CD8-positive, alpha-beta memory T cell (primary cell): ENCODE results near the gene RNF186. TPM values are rescaled to one million over a fixed set of nuclear protein-coding genes. Genes with fewer than 3 reads are reported as not detected.
A peak's percentile ranks its signal among the peaks of the same experiment; 100 is the strongest.

Source experiments
- CTCF ChIA-PET: fragments of 350-600 bp; sonication (Branson Sonifier 250); formaldehyde crosslinking; loops from one replicate; lab custom pipeline; 2021; ENCODE audit warnings: antibody characterized with exemption; lab: Charles Lee
- POLR2A ChIA-PET: fragments of 350-600 bp; sonication (Branson Sonifier 250); formaldehyde crosslinking; loops from one replicate; lab custom pipeline; 2021; ENCODE audit warnings: antibody characterized with exemption; lab: Charles Lee
- DNase-seq, 5 donors: peaks; one replicate each; pipeline versions ENCODE4 v3.0.0 to v3.0.0-alpha.2; 2020 to 2022; ENCODE audit warnings: mixed read lengths in 1 of 5
- H3K27ac ChIP-seq: one replicate; pipeline ENCODE4 v1.7.0; 2013; ENCODE audit warnings: low read depth, mild to moderate bottlenecking, low read length, moderate library complexity
- H3K27me3 ChIP-seq: 2 replicates; pipeline ENCODE4 v1.7.0; 2013; ENCODE audit warnings: low read length, mild to moderate bottlenecking; ENCODE audit not compliant: insufficient read depth, poor library complexity, severe bottlenecking
- H3K36me3 ChIP-seq: 2 replicates; pipeline ENCODE4 v1.7.0; 2013; ENCODE audit warnings: mild to moderate bottlenecking, low read length, moderate library complexity; ENCODE audit not compliant: insufficient read depth
- H3K4me1 ChIP-seq: 2 replicates; pipeline ENCODE4 v1.7.0; 2013; ENCODE audit warnings: mild to moderate bottlenecking, low read length, moderate library complexity; ENCODE audit not compliant: insufficient read depth
- H3K4me3 ChIP-seq: 2 replicates; pipeline ENCODE4 v1.7.0; 2013; ENCODE audit warnings: mild to moderate bottlenecking, low read length
- H3K9me3 ChIP-seq: 2 replicates; pipeline ENCODE4 v1.7.0; 2013; ENCODE audit warnings: mild to moderate bottlenecking, low read length
- H3K27ac Mint-ChIP-seq, 8 donors: one replicate each; pipeline ENCODE4 v1.8.0; 2020 to 2021; ENCODE audit warnings: mixed read lengths in 8 of 8, mild to moderate bottlenecking in 6 of 8, inconsistent platforms in 3 of 8, moderate library complexity in 3 of 8
- H3K27me3 Mint-ChIP-seq, 2 donors: one replicate each; pipeline ENCODE4 v1.8.0; 2020 to 2021; ENCODE audit warnings: mixed read lengths in 2 of 2, mild to moderate bottlenecking in 1 of 2, moderate library complexity in 1 of 2
- H3K36me3 Mint-ChIP-seq, 3 donors: one replicate each; pipeline ENCODE4 v1.8.0; 2020 to 2021; ENCODE audit warnings: mixed read lengths in 3 of 3, inconsistent platforms in 1 of 3, mild to moderate bottlenecking in 1 of 3
- H3K4me1 Mint-ChIP-seq, 3 donors: one replicate each; pipeline ENCODE4 v1.8.0; 2020 to 2021; ENCODE audit warnings: mixed read lengths in 3 of 3, inconsistent platforms in 1 of 3, mild to moderate bottlenecking in 1 of 3
- H3K4me3 Mint-ChIP-seq, 7 donors: one replicate each; pipeline ENCODE4 v1.8.0; 2020 to 2021; ENCODE audit warnings: mixed read lengths in 7 of 7, mild to moderate bottlenecking in 6 of 7, moderate library complexity in 4 of 7, inconsistent platforms in 2 of 7
- H3K9me3 Mint-ChIP-seq, 5 donors: one replicate each; pipeline ENCODE4 v1.8.0; 2020 to 2022; ENCODE audit warnings: mixed read lengths in 5 of 5, mild to moderate bottlenecking in 3 of 5, moderate library complexity in 2 of 5, inconsistent platforms in 1 of 5
- polyA plus RNA-seq: library from polyadenylated mRNA; unstranded; fragments of 300-500 nt; fragmentation: Illumina TruSeq; gene quantifications from one replicate; pipeline ENCODE4 v1.2.3, GENCODE V29; 2021
- total RNA-seq, 2 experiments: library from RNA; stranded (reverse); gene quantifications; one replicate each; pipeline ENCODE4 v1.2.3, GENCODE V29; 2021

Gene RNF186
- total and polyA plus RNA-seq, 3 experiments from 2014 or later: not detected

DNA sequence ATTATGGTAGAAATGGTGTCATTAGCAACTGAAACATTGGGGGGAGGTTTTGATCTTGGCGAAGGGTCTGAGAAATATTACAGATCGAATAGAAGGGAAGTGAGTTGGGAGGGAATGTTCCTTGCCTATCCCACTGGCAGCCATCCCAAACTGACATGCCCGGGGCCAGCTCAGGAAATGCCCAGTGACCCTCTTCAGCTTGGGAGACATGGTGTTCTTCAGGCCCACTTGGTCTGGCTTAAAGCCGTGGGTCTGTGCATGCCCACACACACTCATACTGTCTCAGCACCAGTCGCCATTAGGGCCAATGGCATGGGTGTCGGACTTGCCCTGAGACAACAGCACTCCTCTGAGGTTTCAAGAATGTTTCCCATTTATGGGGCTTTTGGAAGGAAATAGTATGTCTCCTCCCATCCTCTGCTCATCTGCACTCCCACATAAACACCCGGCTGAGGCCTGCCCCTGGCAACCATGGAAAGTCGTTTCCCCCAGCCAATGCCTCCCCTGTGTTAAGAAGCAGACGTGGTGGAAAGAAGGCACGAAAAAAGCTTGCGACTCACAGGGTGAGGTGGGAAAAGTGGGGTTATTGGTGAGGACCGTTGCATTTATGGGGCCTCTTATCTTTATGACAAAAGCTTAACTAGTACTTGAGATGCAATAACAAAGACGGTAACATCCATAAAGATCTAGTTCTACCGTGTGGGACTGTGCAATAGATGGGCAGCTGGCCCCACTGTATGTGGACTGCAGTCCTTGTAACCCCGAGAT lies 2.0 kb downstream of the RNF186 start:
- H3K36me3 Mint-ChIP-seq: no peaks in the 10 kb centered on the region
- CTCF ChIA-PET: interaction anchor here (1.7 kb wide), 1 partner anchor 52 kb away, joined by 3 read pairs; no protein-coding TSS in a partner anchor

GRCh38 chr1:19811206-19811851 lies 3.8 kb downstream of the RNF186 start:
- Mint-ChIP-seq H3K9me3 (no peaks in the 10 kb centered on the region), H3K27me3 (peaks cover 0 to 3% of the 10 kb centered on the region in 2 donors), H3K4me3 (no peak overlapping the region), H3K4me1 (no peaks in the 10 kb centered on the region), H3K27ac (no peak overlapping the region), H3K36me3 (no peaks in the 10 kb centered on the region)
- Histone ChIP-seq H3K9me3 (no peaks in the 10 kb centered on the region), H3K4me1 (no peaks in the 10 kb centered on the region), H3K4me3 (no peak overlapping the region), H3K36me3 (no peaks in the 10 kb centered on the region), H3K27me3 (no peaks in the 10 kb centered on the region), H3K27ac (no peak overlapping the region)
- CTCF ChIA-PET: interaction anchor here (1.5 kb wide), 1 partner anchor 96 kb away, joined by 3 read pairs; no protein-coding TSS in a partner anchor
- peak in 4 of 5 donors; percentile 6 to 23 (median 13) for DNase-seq
- POLR2A ChIA-PET: no interaction called here

More for the DNA sequence above, 2.0 kb downstream of the RNF186 start:
- no peak for DNase-seq
- H3K4me1 Mint-ChIP-seq: no peaks in the 10 kb centered on the region
- no peaks in the 10 kb centered on the region for H3K36me3 ChIP-seq
- no peaks in the 10 kb centered on the region for H3K9me3 Mint-ChIP-seq
- no peak overlapping the region for H3K4me3 Mint-ChIP-seq
- H3K9me3 ChIP-seq: no peaks in the 10 kb centered on the region
- no peak overlapping the region for H3K27ac ChIP-seq
- no peak overlapping the region for H3K4me3 ChIP-seq
- no peaks in the 10 kb centered on the region for H3K27me3 ChIP-seq
- H3K27me3 Mint-ChIP-seq: peaks cover 3% of the 10 kb centered on the region in 2 donors
- POLR2A ChIA-PET: no interaction called here
- peak overlapping the region in 1 of 8 donors; percentile 82 for H3K27ac Mint-ChIP-seq
- no peaks in the 10 kb centered on the region for H3K4me1 ChIP-seq

- H3K27me3 ChIP-seq: no peaks in the 10 kb centered on the region
- DNase-seq: no peak
- Mint-ChIP-seq H3K27ac (peak overlapping the region in 1 of 8 donors; percentile 69), H3K36me3 (no peaks in the 10 kb centered on the region), H3K4me1 (no peaks in the 10 kb centered on the region), H3K27me3 (peaks cover 3% of the 10 kb centered on the region in 2 donors), H3K4me3 (no peak overlapping the region), H3K9me3 (no peaks in the 10 kb centered on the region)
- ChIA-PET CTCF (interaction anchor here (0.7 kb wide), 1 partner anchor 48 kb away, joined by 3 read pairs; no protein-coding TSS in a partner anchor), POLR2A (no interaction called here)
- H3K4me1 ChIP-seq: no peaks in the 10 kb centered on the region
- no peaks in the 10 kb centered on the region for H3K9me3 ChIP-seq
- H3K4me3 ChIP-seq: no peak overlapping the region
- H3K27ac ChIP-seq: no peak overlapping the region
- H3K36me3 ChIP-seq: no peaks in the 10 kb centered on the region
Observed at GRCh38 chr1:19809044-19809750, 5.9 kb downstream of the RNF186 start.

- no peaks in the 10 kb centered on the region for H3K27me3 ChIP-seq
Observed at GRCh38 chr1:19808351-19808750, 6.7 kb downstream of the RNF186 start.

GRCh38 chr1:19804831-19805251 lies 10.2 kb downstream of the RNF186 start:
- Histone ChIP-seq H3K27ac (no peak overlapping the region), H3K27me3 (no peaks in the 10 kb centered on the region), H3K4me3 (no peak overlapping the region), H3K36me3 (no peaks in the 10 kb centered on the region), H3K9me3 (no peaks in the 10 kb centered on the region), H3K4me1 (peaks cover 12% of the 10 kb centered on the region)
- no peak for DNase-seq
- Mint-ChIP-seq H3K4me3 (no peak overlapping the region), H3K36me3 (peaks cover 0 to 5% (median 0%) of the 10 kb centered on the region in 3 donors), H3K4me1 (peaks cover 6 to 16% (median 15%) of the 10 kb centered on the region in 3 donors), H3K27me3 (peaks cover 0 to 5% of the 10 kb centered on the region in 2 donors), H3K27ac (peak overlapping the region in 2 of 8 donors; percentile 19 to 72), H3K9me3 (no peaks in the 10 kb centered on the region)
- POLR2A ChIA-PET: no interaction called here
- CTCF ChIA-PET: no interaction called here

More at GRCh38 chr1:19808351-19808750, 6.7 kb downstream of the RNF186 start:
- Mint-ChIP-seq H3K27ac (no peak overlapping the region), H3K36me3 (no peaks in the 10 kb centered on the region), H3K4me3 (no peak overlapping the region), H3K4me1 (no peaks in the 10 kb centered on the region), H3K9me3 (no peaks in the 10 kb centered on the region), H3K27me3 (peaks cover 0 to 5% of the 10 kb centered on the region in 2 donors)
- Histone ChIP-seq H3K27ac (no peak overlapping the region), H3K4me1 (no peaks in the 10 kb centered on the region), H3K9me3 (no peaks in the 10 kb centered on the region), H3K4me3 (no peak overlapping the region), H3K36me3 (no peaks in the 10 kb centered on the region)
- ChIA-PET CTCF (no interaction called here), POLR2A (no interaction called here)
- no peak for DNase-seq

GRCh38 chr1:19802269-19802668 lies 12.8 kb downstream of the RNF186 start:
- Mint-ChIP-seq H3K4me3 (peak overlapping the region in 1 of 7 donors; percentile 11), H3K36me3 (peaks cover 0 to 5% (median 0%) of the 10 kb centered on the region in 3 donors), H3K27me3 (peaks cover 0 to 5% of the 10 kb centered on the region in 2 donors), H3K4me1 (peaks cover 19 to 32% (median 32%) of the 10 kb centered on the region in 3 donors), H3K27ac (peak overlapping the region in 1 of 8 donors; percentile 42), H3K9me3 (no peaks in the 10 kb centered on the region)
- POLR2A ChIA-PET: no interaction called here
- H3K4me3 ChIP-seq: no peak overlapping the region
- no peaks in the 10 kb centered on the region for H3K36me3 ChIP-seq
- CTCF ChIA-PET: interaction anchor here (1.8 kb wide), 1 partner anchor 12 kb away, joined by 4 read pairs; no protein-coding TSS in a partner anchor
- H3K9me3 ChIP-seq: no peaks in the 10 kb centered on the region
- no peak overlapping the region for H3K27ac ChIP-seq
- no peaks in the 10 kb centered on the region for H3K27me3 ChIP-seq
- peaks cover 20% of the 10 kb centered on the region for H3K4me1 ChIP-seq
- no peak for DNase-seq

DNA sequence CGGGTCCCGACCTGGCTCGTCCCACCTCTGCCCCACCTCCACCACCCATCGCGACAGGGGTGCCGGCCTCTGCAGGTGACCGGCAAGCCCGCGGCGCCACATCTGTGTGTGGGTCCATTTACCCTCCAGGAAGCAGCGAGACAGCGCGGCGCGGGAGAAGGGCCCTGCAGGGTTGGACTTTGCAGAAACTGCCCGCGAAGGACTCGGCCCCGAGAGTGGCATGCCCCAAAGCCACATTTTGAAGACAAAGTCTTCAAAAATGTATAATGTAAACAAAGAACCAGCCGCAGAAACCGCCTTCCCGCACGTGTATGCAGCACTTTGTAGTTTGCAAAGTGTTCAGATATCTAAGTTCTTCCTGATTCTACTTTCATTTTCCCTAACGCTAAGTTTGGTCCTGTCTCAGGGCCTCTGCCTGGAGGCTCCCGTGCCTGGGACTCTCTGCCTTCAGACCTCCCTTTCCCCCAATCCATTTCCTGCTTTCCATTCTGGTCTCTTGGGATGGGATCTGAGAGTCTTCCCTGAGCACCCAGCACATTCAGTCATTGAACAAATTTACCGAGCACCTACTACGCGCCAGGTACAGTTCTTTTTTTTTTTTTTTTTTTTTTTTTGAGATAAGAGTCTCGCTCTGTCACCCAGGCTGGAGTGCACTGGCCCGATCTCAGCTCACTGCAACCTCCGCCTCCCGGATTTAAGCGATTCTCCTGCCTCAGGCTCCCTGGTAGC lies 14.8 kb downstream of the RNF186 start:
- H3K27me3 Mint-ChIP-seq: peaks cover 0 to 2% of the 10 kb centered on the region in 2 donors
- ChIA-PET POLR2A (interaction anchor here (0.6 kb wide), 1 partner anchor 64 kb away, joined by 3 read pairs; no protein-coding TSS in a partner anchor), CTCF (interaction anchor here (0.7 to 1.4 kb wide), 2 partner anchors 10 to 230 kb away, joined by 3 read pairs; no protein-coding TSS in a partner anchor)
- peaks cover 0 to 12% (median 2%) of the 10 kb centered on the region in 3 donors for H3K36me3 Mint-ChIP-seq
- H3K27ac ChIP-seq: peak overlapping the region; percentile 67
- peak overlapping the region; percentile 91 for H3K4me3 ChIP-seq
- H3K27ac Mint-ChIP-seq: peak overlapping the region; percentile 85 to 98 (median 94)
- peak overlapping the region; percentile 86 to 97 (median 90) for H3K4me3 Mint-ChIP-seq
- no peaks in the 10 kb centered on the region for H3K27me3 ChIP-seq
- H3K4me1 ChIP-seq: peaks cover 20% of the 10 kb centered on the region
- H3K9me3 ChIP-seq: no peaks in the 10 kb centered on the region
- peaks cover 19 to 38% (median 32%) of the 10 kb centered on the region in 3 donors for H3K4me1 Mint-ChIP-seq
- H3K9me3 Mint-ChIP-seq: no peaks in the 10 kb centered on the region
- DNase-seq: peak; percentile 18 to 61 (median 39)
- no peaks in the 10 kb centered on the region for H3K36me3 ChIP-seq
